ENCODE data around the gene ACADS.

The ACADS gene

GRCh38 chr12:120722784-120723183, 2.8 kb upstream of the ACADS start:
- Histone ChIP-seq H3K36me3 (ENCODE audit: insufficient read depth, low read length) (peaks cover 68% of the 10 kb centered on the region), H3K4me3 (ENCODE audit: low read depth, low read length, poor library complexity, severe bottlenecking) (no peak overlapping the region), H3F3A (ENCODE audit: insufficient read depth, low read length) (no peaks in the 10 kb centered on the region), H3K9me3 (ENCODE audit: low read length) (no peaks in the 10 kb centered on the region), H4K20me1 (ENCODE audit: insufficient read depth, low read length) (no peaks in the 10 kb centered on the region), H3K9me2 (ENCODE audit: low read depth, low read length) (no peaks in the 10 kb centered on the region), H3K9ac (ENCODE audit: low read length) (no peak overlapping the region), H3K27me3 (ENCODE audit: insufficient read depth, low read length) (no peaks in the 10 kb centered on the region), H3K27ac (ENCODE audit: low read depth, low read length, poor library complexity, severe bottlenecking) (no peak overlapping the region), H3K79me2 (ENCODE audit: insufficient read depth, low read length) (no peaks in the 10 kb centered on the region), H2AFZ (ENCODE audit: low read length) (no peak overlapping the region), H3K4me2 (ENCODE audit: low read length) (no peak overlapping the region), H3K4me1 (ENCODE audit: insufficient read depth, low read length, severe bottlenecking) (peaks cover 33% of the 10 kb centered on the region)
- TF ChIP-seq EZH2 (IDR thresholded peaks at IDR 0.05; ENCODE audit: borderline replicate concordance, low read length): no peak
- no peak for TF ChIP-seq CTCF (IDR thresholded peaks at IDR 0.05; ENCODE audit: low read length)

GRCh38 chr12:120724720-120725119, 906 bp upstream of the ACADS start:
- TF ChIP-seq CTCF (IDR thresholded peaks at IDR 0.05; ENCODE audit: low read length) (no peak), EZH2 (IDR thresholded peaks at IDR 0.05; ENCODE audit: borderline replicate concordance, low read length) (no peak)
- Histone ChIP-seq H3K9me2 (ENCODE audit: low read depth, low read length) (no peaks in the 10 kb centered on the region), H3K9me3 (ENCODE audit: low read length) (no peaks in the 10 kb centered on the region), H2AFZ (ENCODE audit: low read length) (no peak overlapping the region), H4K20me1 (ENCODE audit: insufficient read depth, low read length) (no peaks in the 10 kb centered on the region), H3K79me2 (ENCODE audit: insufficient read depth, low read length) (no peaks in the 10 kb centered on the region), H3K4me2 (ENCODE audit: low read length) (peak overlapping the region; percentile 100; the same call in 1 of the 2 replicates), H3K4me1 (ENCODE audit: insufficient read depth, low read length, severe bottlenecking) (peaks cover 33% of the 10 kb centered on the region), H3K4me3 (ENCODE audit: low read depth, low read length, poor library complexity, severe bottlenecking) (no peak overlapping the region), H3K27me3 (ENCODE audit: insufficient read depth, low read length) (no peaks in the 10 kb centered on the region), H3K36me3 (ENCODE audit: insufficient read depth, low read length) (peaks cover 52% of the 10 kb centered on the region), H3F3A (ENCODE audit: insufficient read depth, low read length) (no peaks in the 10 kb centered on the region), H3K27ac (ENCODE audit: low read depth, low read length, poor library complexity, severe bottlenecking) (no peak overlapping the region), H3K9ac (ENCODE audit: low read length) (no peak overlapping the region)

- Histone ChIP-seq H3K36me3 (ENCODE audit: insufficient read depth, low read length) (peaks cover 51% of the 10 kb centered on the region), H3K27ac (ENCODE audit: low read depth, low read length, poor library complexity, severe bottlenecking) (no peak overlapping the region), H3K4me3 (ENCODE audit: low read depth, low read length, poor library complexity, severe bottlenecking) (peak overlapping the region; percentile 82), H3K9me2 (ENCODE audit: low read depth, low read length) (no peaks in the 10 kb centered on the region), H3K9ac (ENCODE audit: low read length) (peak overlapping the region; percentile 41; the same call in 1 of the 2 replicates), H4K20me1 (ENCODE audit: insufficient read depth, low read length) (no peaks in the 10 kb centered on the region), H3K4me2 (ENCODE audit: low read length) (peak overlapping the region; percentile 100), H3F3A (ENCODE audit: insufficient read depth, low read length) (no peaks in the 10 kb centered on the region), H3K27me3 (ENCODE audit: insufficient read depth, low read length) (no peaks in the 10 kb centered on the region), H3K79me2 (ENCODE audit: insufficient read depth, low read length) (no peaks in the 10 kb centered on the region), H2AFZ (ENCODE audit: low read length) (no peak overlapping the region), H3K4me1 (ENCODE audit: insufficient read depth, low read length, severe bottlenecking) (peaks cover 33% of the 10 kb centered on the region), H3K9me3 (ENCODE audit: low read length) (no peaks in the 10 kb centered on the region)
- no peak for TF ChIP-seq CTCF (IDR thresholded peaks at IDR 0.05; ENCODE audit: low read length)
- TF ChIP-seq EZH2 (IDR thresholded peaks at IDR 0.05; ENCODE audit: borderline replicate concordance, low read length): no peak
Measured at GRCh38 chr12:120725151-120725658, 421 bp upstream of the ACADS start.
